ENCODE measurements around the gene RBM39. TPM values are rescaled to one million over a fixed set of nuclear protein-coding genes. Genes with fewer than 3 reads are reported as not detected.

RBM39 gene
- total and polyA plus RNA-seq, 2 of the 13 experiments (the other 11 are each of a cell fraction or from before 2014, with no cell fraction given), result 788 to 920 TPM

DNA sequence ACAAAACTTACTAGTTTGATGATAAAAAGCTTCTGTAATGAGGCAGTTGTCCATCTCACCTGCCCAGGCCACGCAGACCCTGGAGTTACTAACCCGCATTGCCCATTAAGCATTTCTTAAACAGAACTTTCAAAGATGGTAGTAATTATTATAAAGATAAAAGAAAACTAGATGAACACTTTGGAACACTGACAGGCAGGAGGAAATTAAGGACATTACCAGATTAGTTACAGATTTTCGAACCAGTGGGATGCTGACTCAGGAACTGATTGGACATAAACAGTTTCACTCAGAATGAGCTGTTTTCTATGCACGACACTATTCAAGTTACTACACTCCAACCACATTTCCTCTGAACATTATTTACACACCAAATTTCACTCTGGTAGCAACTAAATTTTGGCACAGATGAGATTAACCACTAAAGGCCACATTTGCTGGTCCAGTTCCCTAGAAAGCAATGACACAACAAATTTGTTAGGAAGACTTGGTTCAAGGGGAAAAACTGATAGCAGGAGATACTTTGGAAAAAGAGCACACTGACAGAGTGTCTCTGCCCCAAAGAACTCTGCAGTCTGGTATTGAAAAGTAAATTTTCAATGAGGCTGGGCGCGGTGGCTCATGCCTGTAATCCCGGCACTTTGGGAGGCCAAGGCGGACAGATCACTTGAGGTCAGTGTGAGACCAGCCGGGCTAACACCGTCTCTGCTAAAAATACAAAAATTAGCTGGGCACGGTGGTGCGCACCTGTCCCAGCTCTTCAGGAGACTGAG is 39.8 kb downstream of the RBM39 start (continued):
- TF ChIP-seq ZNF280B (CRISPR knock-in tag; IDR thresholded peaks at IDR 0.05; ENCODE audit: borderline replicate concordance), result no peak
- peak; percentile 25; the same call in 1 of the 2 replicates for TF ChIP-seq DR1 (CRISPR knock-in tag; IDR thresholded peaks at IDR 0.05)
- no peak for TF ChIP-seq JDP2 (CRISPR knock-in tag; IDR thresholded peaks at IDR 0.05; ENCODE audit: borderline replicate concordance)
- no peak for TF ChIP-seq SMAD9 (CRISPR knock-in tag; IDR thresholded peaks at IDR 0.05)
- no peak for TF ChIP-seq ZNF619 (CRISPR knock-in tag; IDR thresholded peaks at IDR 0.05)
- TF ChIP-seq ZNF569 (CRISPR knock-in tag; IDR thresholded peaks at IDR 0.05; ENCODE audit: borderline replicate concordance), result no peak
- no peak for TF ChIP-seq ZMAT3 (CRISPR knock-in tag; conservative IDR thresholded peaks at IDR 0.05)
- peak; percentile 67; the same call in 1 of the 2 replicates for TF ChIP-seq ZNF547 (CRISPR knock-in tag; IDR thresholded peaks at IDR 0.05)
- TF ChIP-seq ZNF501 (CRISPR knock-in tag; IDR thresholded peaks at IDR 0.05), result 0 out of 2 replicates have a peak, but pooled peaks have one; percentile 43
- no peak for TF ChIP-seq SMARCC2 (IDR thresholded peaks at IDR 0.05)
- no peak for TF ChIP-seq GATAD1 (CRISPR knock-in tag; IDR thresholded peaks at IDR 0.05)
- no peak for TF ChIP-seq KDM1A (CRISPR knock-in tag; IDR thresholded peaks at IDR 0.05)
- no peak for TF ChIP-seq CENPX (CRISPR knock-in tag; IDR thresholded peaks at IDR 0.05)
- peak; percentile 98 for TF ChIP-seq RBM22 (optimal IDR thresholded peaks at IDR 0.05; ENCODE audit: low read length)
- TF ChIP-seq ZNF232 (CRISPR knock-in tag; IDR thresholded peaks at IDR 0.05; ENCODE audit: borderline replicate concordance), result no peak
- peak; percentile 13 for TF ChIP-seq RBM39 (IDR thresholded peaks at IDR 0.05; ENCODE audit: low read depth, low read length, poor library complexity, severe bottlenecking)
- TF ChIP-seq, protein P1, sequence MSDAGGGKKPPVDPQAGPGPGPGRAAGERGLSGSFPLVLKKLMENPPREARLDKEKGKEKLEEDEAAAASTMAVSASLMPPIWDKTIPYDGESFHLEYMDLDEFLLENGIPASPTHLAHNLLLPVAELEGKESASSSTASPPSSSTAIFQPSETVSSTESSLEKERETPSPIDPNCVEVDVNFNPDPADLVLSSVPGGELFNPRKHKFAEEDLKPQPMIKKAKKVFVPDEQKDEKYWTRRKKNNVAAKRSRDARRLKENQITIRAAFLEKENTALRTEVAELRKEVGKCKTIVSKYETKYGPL (CRISPR knock-in tag; IDR thresholded peaks at IDR 0.05), result peak; percentile 16; the same call in 1 of the 2 replicates
- TF ChIP-seq JUND (CRISPR knock-in tag; IDR thresholded peaks at IDR 0.05), result no peak
- TF ChIP-seq HMGXB3 (CRISPR knock-in tag; IDR thresholded peaks at IDR 0.05; ENCODE audit: borderline replicate concordance), result no peak
